ENCODE results near the gene TBC1D8.

The TBC1D8 gene

GRCh38 chr2:101026253-101026701 is 124.9 kb downstream of the TBC1D8 start:
- ATAC-seq (ENCODE audit: low read depth) = no peak
- no peak for TF ChIP-seq CTCF (IDR thresholded peaks at IDR 0.05; ENCODE audit: poor library complexity, severe bottlenecking)
- Histone ChIP-seq H3K9me3 (ENCODE audit: severe bottlenecking) (no peaks in the 10 kb centered on the region), H3K27me3 (ENCODE audit: insufficient read depth, poor library complexity, severe bottlenecking) (no peaks in the 10 kb centered on the region), H3K4me3 (ENCODE audit: severe bottlenecking) (no peak overlapping the region), H3K36me3 (ENCODE audit: low read depth) (peaks cover 81% of the 10 kb centered on the region), H3K27ac (ENCODE audit: poor library complexity, severe bottlenecking) (no peak overlapping the region), H3K4me1 (ENCODE audit: insufficient read depth, poor library complexity, severe bottlenecking) (no peaks in the 10 kb centered on the region)
- DNase-seq (ENCODE audit: low spot score) = no peak

GRCh38 chr2:101025561-101025960 is 125.6 kb downstream of the TBC1D8 start:
- no peaks in the 10 kb centered on the region for H3K4me1 ChIP-seq (ENCODE audit: insufficient read depth, poor library complexity, severe bottlenecking)
- ATAC-seq (ENCODE audit: low read depth) = no peak
- H3K27me3 ChIP-seq (ENCODE audit: insufficient read depth, poor library complexity, severe bottlenecking) = no peaks in the 10 kb centered on the region
- H3K9me3 ChIP-seq (ENCODE audit: severe bottlenecking) = no peaks in the 10 kb centered on the region
- DNase-seq (ENCODE audit: low spot score) = no peak
- H3K36me3 ChIP-seq (ENCODE audit: low read depth) = peaks cover 85% of the 10 kb centered on the region
- no peak overlapping the region for H3K4me3 ChIP-seq (ENCODE audit: severe bottlenecking)
- H3K27ac ChIP-seq (ENCODE audit: poor library complexity, severe bottlenecking) = no peak overlapping the region
- TF ChIP-seq CTCF (IDR thresholded peaks at IDR 0.05; ENCODE audit: poor library complexity, severe bottlenecking) = no peak

GRCh38 chr2:101023327-101024107 is 127.7 kb downstream of the TBC1D8 start:
- no peaks in the 10 kb centered on the region for H3K9me3 ChIP-seq (ENCODE audit: severe bottlenecking)
- no peaks in the 10 kb centered on the region for H3K27me3 ChIP-seq (ENCODE audit: insufficient read depth, poor library complexity, severe bottlenecking)
- no peak overlapping the region for H3K4me3 ChIP-seq (ENCODE audit: severe bottlenecking)
- DNase-seq (ENCODE audit: low spot score) (no peak), ATAC-seq (ENCODE audit: low read depth) (no peak)
- no peak for TF ChIP-seq CTCF (IDR thresholded peaks at IDR 0.05; ENCODE audit: poor library complexity, severe bottlenecking)
- peaks cover 89% of the 10 kb centered on the region for H3K36me3 ChIP-seq (ENCODE audit: low read depth)
- H3K27ac ChIP-seq (ENCODE audit: poor library complexity, severe bottlenecking) = no peak overlapping the region
- H3K4me1 ChIP-seq (ENCODE audit: insufficient read depth, poor library complexity, severe bottlenecking) = no peaks in the 10 kb centered on the region

GRCh38 chr2:101022221-101022620 is 129.0 kb downstream of the TBC1D8 start:
- TF ChIP-seq CTCF (IDR thresholded peaks at IDR 0.05; ENCODE audit: poor library complexity, severe bottlenecking) = no peak
- H3K9me3 ChIP-seq (ENCODE audit: severe bottlenecking) = no peaks in the 10 kb centered on the region
- DNase-seq (ENCODE audit: low spot score) (no peak), ATAC-seq (ENCODE audit: low read depth) (no peak)
- no peaks in the 10 kb centered on the region for H3K27me3 ChIP-seq (ENCODE audit: insufficient read depth, poor library complexity, severe bottlenecking)
- H3K4me1 ChIP-seq (ENCODE audit: insufficient read depth, poor library complexity, severe bottlenecking) = no peaks in the 10 kb centered on the region
- H3K27ac ChIP-seq (ENCODE audit: poor library complexity, severe bottlenecking) = no peak overlapping the region
- H3K36me3 ChIP-seq (ENCODE audit: low read depth) = peaks cover 94% of the 10 kb centered on the region
- no peak overlapping the region for H3K4me3 ChIP-seq (ENCODE audit: severe bottlenecking)

GRCh38 chr2:101018934-101019333 is 132.2 kb downstream of the TBC1D8 start:
- DNase-seq (ENCODE audit: low spot score) (no peak), ATAC-seq (ENCODE audit: low read depth) (no peak)
- no peak for TF ChIP-seq CTCF (IDR thresholded peaks at IDR 0.05; ENCODE audit: poor library complexity, severe bottlenecking)
- Histone ChIP-seq H3K27ac (ENCODE audit: poor library complexity, severe bottlenecking) (no peak overlapping the region), H3K36me3 (ENCODE audit: low read depth) (peaks cover 75% of the 10 kb centered on the region), H3K4me3 (ENCODE audit: severe bottlenecking) (no peak overlapping the region), H3K27me3 (ENCODE audit: insufficient read depth, poor library complexity, severe bottlenecking) (no peaks in the 10 kb centered on the region), H3K9me3 (ENCODE audit: severe bottlenecking) (no peaks in the 10 kb centered on the region), H3K4me1 (ENCODE audit: insufficient read depth, poor library complexity, severe bottlenecking) (no peaks in the 10 kb centered on the region)

Measured in RWPE2 (cell line).